Measurements from ENCODE around the gene MSH2.

DNA sequence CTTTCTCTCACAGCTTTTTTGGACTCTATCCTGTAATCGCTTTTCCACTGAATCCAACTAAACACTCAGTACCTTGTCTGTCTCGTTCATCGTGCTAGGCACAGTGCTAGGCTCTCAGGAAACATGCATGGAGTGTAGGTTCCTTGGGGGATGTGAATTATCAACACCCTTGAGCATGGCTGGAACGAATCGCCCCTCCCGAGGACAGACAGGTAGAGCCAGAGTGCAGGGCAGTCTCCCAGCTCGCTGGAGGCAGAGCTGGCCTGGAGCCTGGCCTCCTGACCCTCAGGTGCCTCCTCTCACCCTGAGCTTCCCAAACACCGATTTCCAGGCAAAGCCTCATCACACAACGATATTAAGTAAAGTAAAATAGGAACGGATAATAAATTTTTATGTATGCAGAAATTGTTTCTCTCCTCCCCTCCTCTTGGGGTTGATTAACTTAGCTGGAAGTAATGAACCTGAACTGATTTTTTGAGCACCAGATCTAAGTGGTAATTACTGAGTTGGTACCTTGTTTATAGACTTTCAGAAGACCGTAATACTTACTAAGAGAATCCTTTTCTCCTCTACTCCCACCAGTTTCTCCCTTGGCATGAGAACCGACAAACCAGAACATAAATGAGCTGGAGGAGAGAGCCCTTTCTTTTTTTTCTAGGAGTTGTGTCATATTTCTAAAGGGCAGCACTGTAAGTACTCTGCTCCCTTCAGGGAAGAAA is 90.5 kb downstream of the MSH2 start:
- no peak for TF ChIP-seq EZH2 (IDR thresholded peaks at IDR 0.05; ENCODE audit: low read length, missing control alignments)
- TF ChIP-seq, protein P1, sequence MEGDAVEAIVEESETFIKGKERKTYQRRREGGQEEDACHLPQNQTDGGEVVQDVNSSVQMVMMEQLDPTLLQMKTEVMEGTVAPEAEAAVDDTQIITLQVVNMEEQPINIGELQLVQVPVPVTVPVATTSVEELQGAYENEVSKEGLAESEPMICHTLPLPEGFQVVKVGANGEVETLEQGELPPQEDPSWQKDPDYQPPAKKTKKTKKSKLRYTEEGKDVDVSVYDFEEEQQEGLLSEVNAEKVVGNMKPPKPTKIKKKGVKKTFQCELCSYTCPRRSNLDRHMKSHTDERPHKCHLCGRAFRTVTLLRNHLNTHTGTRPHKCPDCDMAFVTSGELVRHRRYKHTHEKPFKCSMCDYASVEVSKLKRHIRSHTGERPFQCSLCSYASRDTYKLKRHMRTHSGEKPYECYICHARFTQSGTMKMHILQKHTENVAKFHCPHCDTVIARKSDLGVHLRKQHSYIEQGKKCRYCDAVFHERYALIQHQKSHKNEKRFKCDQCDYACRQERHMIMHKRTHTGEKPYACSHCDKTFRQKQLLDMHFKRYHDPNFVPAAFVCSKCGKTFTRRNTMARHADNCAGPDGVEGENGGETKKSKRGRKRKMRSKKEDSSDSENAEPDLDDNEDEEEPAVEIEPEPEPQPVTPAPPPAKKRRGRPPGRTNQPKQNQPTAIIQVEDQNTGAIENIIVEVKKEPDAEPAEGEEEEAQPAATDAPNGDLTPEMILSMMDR (conservative IDR thresholded peaks at IDR 0.05 in 1 of 2, IDR thresholded peaks at IDR 0.05 in 1 of 2; ENCODE audit: low read depth in 1 of 2, low read length in 2 of 2): no peak
